ENCODE measurements around the gene ARMH1.

Gene ARMH1

DNA sequence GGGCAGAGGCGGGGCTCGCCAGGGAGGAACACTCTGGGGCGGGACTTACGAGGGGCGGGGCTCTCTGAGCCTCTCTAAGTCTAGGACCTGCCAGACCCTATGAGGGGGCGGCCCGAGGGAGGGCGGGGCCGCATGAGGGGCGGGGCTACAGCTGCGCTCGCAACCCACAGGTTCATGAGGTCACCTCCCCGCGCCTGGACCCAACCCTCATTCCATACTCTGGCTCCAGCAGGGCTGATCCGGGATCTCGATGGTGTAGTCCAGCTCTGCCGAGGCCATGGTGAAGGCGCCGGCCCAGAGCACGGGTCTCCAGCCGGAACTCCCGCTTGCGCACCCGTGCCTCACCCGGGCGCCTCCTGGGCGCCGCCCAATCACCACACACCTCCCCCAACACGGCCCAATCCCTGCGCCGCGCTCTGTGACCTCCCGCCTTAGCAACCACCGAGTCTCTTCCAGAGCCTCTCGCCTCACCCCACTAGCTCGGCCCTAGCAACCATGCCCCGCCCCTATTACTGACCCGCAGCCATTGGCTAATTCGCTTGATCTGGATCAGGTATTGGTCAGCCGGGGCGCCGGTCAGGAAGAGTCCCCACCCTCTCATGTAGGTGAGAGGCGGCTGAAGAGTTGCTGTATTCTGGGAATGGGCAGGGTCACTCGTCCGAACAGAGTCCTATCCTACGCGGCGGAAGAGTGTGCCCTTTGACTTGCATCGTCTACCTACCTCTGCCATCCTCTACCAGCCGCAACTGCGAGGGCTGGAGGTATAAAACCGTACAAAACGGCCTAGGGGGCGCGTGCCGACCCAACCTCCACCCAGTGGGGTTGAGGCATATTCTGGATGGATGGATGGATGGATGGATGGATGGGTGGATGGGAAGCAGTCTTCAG, at the start of gene ARMH1, which contains the start of gene TMEM53:
TSS of gene ARMH1 (plus strand) at position 602 of the 888 bp plus-strand sequence. CDS start 14,984 bp downstream, outside the sequence.
TSS of gene TMEM53 (minus strand) at position 369 of the 888 bp plus-strand sequence. CDS start at position 279, 90 bp downstream.
- peak; percentile 99 for DNase-seq

DNA sequence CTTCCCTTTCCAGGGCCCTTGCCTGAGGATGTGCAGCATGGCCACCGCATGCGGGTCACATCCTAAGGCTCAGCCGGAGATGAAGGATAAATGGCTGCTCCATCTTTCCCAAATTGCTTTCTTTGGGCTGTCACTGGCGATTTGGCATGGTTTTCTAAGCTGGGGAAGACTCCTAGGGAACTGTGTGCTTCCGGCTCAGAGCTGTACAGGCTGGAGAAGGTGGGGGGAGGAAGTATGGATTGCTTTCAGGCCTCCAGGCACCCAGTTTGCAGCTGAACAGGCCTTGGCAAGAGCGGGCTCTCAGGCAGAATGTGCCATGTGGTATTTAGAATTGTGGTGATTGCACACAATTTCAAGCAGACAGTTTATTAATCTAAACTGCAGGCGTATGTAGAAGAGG, 49.2 kb upstream of the ARMH1 start:
- no peak for DNase-seq

DNA sequence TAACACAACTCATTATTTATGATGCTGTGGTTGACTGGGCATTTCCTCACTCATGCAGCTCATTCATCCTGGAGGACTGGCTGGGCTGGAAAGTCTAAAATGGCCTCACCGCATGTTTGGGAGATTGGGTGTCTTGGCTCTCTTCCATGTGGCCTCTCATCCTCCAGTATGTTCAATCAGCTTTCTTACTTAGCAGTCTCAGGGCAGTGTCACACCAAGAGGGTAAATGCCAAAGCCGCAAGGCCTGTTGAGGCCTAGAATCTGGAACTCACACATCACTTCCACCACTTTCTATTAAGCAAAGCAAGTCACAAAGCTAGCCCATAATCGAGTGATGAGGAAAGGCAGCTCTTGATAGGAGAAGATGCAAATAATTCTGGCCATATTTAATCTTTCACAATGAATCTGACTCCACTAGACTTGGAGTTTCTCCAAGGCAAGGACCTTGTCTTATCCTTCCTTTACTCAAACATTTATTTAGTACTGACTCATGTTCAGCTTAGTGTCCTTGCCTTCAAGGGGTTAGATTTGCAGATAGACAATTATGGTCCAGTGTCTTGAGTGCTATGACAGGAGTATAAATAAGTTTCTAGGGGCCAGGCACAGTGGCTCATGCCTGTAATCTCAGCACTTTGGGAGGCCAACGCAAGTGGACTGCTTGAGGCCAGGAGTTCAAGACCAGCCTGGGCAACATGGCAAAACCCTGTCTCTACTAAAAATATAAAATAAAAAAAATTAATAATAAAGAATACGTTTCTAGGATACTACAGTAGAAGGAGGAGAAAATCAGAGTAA, 45.4 kb upstream of the ARMH1 start:
- DNase-seq: peak; percentile 90

DNA sequence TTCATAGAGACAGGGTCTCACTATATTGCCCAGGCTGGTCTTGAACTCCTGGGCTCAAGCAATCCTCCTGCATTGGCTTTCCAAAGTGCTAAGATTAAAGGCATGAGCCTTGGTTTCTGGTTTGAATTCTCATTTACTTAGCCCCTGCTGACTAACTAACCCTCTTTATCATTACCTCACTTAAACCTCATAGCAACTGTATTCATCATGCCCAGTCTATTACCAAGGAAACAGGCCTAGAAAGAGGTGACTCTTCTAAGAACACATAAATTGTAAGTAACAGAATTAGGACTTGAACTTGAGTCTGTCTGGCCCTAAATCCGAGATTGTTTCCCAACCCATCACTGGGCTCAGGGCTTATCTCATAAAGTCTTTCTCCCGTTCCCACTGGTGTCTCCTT, 44.4 kb upstream of the ARMH1 start:
- DNase-seq: no peak

DNA sequence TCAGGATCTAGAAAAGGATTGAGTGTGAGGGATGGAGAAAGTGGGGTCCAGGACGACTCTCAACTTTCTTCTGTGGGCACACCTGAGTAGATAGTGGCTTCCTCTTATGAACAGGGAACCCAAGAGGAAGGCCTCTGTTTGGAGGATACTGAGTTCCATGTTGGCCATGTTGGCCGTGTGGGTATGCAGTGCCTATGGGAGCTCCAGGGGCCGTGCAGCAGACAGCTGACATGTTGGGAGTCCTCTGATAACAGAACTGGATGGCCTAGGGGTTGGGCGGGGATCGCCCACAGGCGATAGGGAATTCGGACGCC, 43.2 kb upstream of the ARMH1 start:
- no peak for DNase-seq

DNA sequence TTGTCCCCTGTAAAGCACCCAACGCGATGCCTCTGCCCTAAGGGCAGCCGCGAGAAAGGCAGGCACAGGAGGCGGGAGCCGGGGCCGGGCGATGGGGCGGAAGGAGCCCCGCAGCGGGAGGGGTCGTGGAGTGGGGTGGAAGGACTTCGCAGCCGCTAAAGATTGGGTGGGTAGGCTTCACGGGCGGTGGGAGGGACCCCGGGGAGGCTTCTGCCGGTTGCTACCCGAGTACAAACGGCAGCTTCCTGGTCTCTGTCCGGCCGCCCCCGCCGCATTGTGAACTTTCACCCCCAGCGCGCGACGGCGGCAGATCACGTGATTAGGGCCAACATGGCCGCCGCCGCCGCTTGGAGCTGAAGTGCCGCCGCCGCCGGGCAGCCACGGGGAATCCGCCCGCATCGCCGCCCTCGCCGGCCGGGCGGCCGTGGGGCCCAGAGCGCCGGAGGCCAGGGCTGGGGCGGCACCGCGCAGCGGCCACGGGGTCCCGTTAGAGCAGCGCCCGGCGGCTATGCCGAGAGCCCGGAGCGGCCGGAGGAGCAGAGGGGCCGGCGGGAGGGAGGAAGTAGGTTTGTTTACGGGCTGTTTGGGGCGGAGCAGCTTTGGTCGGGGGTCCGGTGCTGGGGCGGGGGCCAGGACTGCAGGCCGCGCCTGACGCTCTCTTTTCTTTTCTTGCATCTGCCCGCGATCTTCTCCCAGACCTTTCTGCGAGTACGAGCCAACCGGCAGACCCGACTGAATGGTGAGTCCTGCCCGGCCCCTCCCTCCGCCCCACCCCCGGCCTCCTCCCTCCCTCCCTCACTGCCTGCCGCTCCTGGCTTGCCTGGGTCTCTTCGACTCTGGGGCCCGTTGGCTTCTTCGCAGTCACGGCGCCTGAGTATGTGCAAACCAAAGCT, 42.6 kb upstream of the ARMH1 start:
- DNase-seq: peak; percentile 69

DNA sequence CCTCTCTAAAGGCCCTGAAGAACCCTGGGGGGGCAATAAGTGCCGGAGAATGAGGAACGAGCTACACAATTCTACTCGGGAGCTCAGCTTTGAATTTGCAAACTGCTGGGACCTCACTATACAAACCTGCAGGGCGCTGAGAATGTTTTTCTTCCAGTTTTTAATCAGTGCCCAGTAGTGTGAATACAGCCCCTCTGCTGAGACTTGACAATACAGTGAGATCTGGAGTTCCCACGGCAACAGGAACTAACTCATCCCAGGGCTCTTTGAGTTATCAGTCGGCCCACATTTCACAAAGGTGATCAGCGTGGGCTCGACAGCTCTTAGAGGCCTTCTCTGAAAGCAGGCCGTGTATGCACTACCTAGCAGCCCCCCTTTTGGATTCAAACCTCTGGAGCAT, 41.9 kb upstream of the ARMH1 start:
- peak; percentile 38 for DNase-seq

DNA sequence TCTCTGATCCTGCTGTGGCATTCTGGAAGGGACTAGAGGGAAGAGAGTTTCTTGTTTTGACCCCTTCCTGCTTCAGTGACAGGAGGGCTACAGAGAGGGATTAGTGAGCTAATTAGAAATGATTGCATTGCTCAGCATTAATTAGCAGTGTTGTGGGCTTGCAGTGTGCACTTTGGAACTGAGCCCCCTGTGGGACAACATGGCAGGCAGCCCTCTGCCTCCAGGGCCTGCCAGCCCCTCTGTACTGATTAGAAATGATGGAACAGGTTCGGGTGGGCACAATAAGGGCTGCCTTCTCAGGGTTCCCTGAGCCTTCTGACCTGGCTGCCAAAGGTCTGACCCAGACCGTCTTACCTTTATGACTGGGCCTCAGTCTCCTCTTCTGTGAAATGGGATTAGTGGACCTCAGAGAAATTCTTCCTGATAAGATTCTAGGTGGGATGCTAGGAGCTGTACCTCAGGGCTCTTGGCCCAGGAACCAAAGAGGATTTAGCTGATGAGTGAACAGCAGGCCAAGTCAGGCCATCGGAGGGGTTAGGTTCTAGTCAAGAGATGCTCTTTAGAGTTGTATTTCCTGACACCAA, 39.8 kb upstream of the ARMH1 start:
- no peak for DNase-seq

DNA sequence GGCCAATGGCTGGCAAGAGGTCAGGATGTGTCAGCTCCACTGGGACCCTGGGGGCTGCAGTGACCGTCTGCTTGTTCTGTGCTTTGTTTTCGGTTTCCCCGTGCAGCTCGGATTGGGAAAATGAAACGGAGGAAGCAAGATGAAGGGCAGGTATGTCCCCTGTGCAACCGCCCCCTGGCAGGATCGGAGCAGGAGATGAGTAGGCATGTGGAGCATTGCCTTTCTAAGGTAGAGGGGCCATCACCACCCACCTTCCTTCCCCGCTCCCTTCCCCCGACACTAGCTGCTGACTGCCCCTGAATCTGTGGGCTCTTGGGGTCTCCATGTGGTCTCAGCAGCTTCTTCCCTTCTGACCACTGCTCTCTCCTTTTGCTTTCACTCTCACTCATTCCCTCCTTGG, 39.1 kb upstream of the ARMH1 start:
- no peak for DNase-seq

DNA sequence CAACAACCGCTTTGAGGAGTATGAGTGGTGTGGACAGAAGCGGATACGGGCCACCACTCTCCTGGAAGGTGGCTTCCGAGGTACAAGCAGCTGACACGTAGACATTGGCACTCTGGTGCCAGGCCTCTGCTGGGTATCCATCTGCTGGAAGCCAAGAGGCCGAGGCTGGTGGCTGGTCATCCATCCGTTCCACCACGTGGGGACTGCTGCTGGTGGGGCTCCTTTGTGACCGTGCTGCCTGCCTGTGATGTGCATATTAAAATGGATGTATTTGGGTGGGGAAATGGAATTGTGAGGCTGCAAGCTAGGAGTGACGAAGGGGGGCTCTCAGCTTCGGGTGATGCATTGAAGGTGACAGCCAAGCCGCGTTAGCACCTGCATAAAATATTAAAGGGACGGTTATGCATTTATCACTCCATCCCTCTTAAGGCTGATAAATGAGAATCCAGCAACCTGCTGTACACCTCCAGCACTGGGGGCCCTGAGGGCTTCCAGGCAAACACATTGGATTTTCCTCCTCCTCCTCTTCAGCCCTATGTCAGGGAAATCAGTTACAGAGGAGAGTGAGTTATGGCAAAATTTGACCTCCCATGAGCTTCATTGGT, 38.3 kb upstream of the ARMH1 start:
- DNase-seq: no peak

DNA sequence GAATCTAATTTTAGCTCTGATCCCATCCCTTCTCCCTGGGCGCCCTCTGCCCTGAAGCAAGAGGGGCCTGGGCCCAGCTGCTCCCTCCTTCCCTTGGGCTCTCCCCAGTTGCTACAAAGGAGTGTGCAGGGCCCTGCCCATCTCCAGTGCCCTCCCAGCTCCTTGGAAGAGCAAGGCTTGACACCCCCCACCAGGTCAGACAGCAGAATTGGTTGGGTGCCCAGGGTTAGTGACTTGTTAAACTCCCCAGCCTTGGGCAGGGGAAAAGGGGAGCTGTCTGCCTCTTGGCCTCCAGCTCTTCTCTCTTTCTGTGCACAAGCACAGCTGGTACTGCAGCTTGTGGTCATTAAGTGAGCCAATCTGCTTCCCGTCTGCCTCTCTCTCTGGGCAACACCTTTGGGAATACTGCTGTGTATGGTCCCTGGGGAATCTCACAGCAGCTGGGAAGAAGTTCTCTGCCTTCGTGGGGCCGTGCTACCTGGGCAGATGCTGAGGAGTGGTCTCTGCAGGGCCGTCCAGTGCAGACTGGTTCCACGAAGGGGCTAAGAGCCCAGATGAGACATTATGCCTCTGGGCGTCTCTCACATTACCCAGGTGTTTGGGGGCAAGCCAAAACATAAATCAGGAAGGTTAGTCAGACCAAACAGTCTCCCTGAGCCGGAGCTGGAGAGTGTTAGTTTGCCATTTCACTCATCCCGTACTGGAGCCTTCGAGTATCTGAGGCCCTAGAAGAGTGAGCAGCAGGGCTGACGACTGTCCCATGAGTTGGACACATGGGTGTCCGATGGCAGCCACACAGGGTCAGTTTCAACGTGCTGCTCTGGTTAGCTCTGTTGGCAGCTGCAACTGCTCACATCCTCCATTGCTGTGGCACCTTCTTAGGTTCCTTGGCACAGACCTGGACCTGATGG, 37.6 kb upstream of the ARMH1 start:
- DNase-seq: no peak

DNA sequence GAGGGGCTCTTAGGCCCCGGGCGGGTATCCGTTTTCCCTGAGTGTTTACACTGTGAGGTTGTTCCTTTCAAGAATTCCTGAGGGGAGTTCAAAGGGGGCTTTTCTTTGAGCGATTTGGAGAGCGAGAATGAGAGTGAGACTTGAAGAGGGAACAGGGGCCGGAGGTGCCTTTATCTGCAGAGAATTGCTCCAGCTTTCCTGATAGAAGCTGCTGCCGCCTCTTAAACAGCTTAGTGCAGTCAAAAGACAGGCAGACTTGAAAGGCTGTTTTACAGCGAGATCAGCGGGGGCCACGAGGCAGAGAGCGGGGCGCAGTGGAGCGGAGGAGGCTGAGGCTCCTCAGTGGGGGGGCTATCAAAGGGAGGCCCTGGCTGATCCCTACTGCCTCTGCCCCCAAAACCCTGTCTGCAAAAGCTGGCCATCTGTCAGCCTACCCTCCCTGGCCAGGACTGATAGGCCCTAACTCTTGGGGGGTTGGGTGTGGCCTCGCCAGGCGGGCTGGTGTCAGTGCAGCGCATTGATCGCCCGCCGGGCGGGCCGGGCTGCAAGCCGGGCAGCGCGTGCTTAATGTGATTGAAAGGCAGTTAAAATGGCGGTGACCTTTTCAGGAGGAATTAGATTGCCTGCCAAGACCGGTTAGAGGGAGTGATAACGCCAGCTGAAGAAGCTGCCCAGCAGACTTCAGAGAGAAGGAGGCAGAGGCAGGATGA, 36.7 kb upstream of the ARMH1 start:
- DNase-seq: no peak

DNA sequence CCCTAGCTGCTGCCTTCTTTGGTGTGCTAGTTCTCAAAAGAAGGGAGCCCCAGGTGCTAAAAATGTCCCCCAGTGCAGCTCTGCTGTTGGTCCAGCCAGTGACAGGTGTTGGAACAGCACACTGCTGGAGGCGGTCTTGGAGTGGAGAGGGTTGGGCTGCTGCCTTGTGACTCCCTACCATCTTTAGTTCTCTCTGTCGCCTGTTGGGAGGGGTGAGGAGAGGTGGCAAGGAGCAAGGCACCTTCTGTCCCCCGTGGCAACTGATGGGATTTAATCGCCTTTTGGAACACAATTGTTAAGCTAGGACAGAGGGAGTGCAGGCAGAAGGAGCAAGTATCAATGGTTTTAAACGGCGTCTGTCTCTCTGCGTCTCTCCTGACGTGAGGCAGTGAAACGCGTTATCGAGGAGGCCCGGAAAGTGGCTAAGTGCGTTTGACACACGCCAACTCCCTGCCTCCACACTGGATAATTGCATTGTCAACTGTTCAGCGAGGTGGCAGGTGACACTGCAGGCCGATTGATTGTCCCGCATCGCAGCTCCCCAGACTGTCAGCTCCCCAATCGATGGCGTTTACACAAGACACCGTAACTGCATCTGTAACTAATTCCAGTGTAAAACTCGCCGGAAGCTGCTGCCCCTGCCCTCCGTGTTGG, 34.2 kb upstream of the ARMH1 start:
- no peak for DNase-seq

DNA sequence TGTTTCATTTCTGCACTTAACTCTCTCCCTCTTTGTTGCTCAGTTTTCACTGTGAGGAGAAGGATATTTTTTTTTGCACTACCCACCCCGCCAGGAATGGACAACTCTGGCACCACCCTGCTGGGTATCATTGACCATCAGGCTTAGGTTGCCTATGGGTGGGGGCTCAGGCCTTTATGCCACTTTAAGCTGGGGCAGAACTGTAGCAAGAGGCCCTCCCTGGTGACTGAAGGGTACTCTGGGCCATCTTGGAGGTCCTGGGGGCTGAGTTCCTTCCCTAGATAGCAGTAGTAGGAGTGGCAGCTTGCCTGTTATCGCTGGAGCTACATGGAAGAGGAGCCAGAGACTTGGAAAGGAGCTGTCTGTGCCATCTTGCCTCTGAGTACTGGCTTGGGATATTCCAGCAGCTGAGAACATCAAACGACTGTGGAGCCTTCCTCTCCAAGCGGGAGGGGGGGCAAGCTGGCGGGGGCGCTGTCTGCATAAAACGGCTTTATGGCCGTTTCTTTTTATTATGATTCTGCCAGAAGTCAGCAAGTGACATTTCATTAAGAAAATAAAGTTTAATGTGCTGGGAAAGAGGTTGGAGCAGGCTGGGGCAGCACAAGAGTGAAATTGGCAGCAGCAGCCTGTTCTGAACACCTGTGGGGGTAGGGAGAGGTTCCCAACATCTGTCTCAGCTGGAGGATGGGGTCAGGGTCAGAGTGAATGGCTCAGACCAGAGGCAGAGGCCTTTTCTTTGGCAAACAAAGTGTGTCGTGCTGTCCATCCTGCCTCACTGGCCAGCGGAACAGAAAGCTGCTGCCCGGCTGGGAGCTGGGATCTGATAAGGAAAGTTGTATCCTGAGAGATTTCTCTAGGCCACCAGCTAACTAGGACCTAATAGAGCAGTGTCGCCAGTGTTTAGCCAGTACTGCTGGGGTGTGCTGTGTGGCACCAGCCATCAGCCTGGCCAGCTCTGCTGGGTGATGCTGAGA, 33.1 kb upstream of the ARMH1 start:
- no peak for DNase-seq

DNA sequence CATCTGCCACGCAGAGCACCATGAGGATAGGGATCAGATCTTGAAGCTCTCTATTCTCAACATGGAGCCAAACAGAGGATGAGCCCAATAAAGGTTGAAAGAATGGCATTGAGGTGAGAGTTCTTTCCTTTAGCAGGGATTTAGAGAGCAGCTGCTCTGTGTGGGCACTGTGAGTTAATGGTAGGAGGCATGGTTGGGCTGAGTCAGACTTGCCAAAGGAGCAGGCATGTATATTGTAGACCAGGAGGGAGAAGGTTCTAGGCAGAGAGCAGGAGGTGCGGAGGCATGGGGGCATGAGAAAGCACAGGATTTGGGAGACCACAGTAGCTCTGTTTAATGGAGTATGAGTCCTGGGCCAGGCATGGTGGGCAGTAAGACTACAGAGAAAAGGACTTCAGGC, 32.3 kb upstream of the ARMH1 start:
- DNase-seq: no peak

DNA sequence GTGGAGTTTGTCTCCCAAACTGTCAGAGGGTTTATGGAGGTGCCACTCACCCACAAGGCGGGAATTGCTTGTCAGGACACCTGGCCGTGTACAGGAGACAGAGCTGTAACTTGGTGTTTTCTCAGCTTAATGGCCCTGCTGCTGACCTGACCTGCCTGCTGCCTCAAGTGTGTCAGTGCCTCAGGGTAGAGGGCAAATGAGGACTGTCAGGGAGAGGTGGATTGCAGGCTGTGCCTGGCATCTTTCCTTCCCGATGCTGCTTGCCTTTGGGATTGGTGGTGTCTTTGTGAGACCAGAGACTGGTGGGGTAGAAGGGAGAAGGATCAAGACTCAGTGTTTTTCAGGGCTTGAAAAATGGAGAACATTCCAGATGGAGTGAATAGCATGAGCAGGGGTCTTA, 31.6 kb upstream of the ARMH1 start:
- no peak for DNase-seq

DNA sequence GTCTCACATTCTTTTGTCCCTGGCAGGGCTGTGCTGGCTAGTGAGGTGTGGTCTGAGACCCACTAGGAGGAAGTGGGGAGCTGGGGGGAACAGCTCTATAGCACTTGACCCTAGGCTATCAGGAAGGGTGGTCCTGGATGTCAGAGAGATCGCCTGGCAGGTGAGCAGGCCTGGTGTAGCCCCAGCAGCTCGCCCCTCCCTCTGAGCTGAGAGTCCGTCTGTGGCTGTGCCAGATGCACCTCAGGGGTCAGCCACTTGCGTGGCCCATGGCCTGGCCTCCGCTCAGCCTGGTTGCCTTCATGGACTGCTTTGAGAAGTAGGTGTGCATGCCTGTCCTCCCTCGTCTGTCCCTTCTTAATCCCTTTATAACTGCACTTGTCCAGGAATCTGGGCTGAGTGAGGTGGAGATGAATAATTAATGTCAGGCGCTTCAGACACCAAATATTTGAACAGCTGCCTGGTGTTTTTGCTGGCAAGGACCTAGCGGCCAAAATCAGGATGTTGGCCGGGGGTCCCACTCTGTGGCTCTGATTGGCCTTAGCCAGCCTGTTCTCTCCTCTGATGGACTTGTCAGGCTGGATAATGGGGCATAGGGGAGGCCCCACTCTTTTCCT, 30.7 kb upstream of the ARMH1 start:
- DNase-seq: no peak

DNA sequence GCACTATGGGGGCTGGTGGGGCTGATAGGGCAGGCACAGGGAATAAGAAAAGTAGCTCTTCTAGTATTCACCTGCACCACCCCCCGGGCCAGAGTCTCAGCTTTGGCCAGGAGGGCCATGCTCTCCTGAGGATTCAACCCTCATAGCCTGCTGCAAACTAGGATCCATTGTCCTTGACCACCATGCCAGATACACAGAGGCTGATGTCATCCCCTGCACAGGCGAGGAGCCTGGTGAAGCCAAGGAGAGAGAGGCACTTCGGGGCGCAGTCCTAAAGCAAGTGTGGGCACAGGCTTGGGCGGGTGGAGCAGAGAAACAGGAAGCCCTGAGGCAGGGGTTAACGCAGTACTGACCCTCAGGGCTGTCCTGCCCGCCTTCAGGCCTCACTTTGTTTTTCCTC, 29.7 kb upstream of the ARMH1 start:
- DNase-seq: no peak
